ENCODE measurements around the gene C19orf67. TPM values are rescaled to one million over a fixed set of nuclear protein-coding genes. Genes with fewer than 3 reads are reported as not detected.
"Not testable (repeated sequence)": the region's sequence is repeated elsewhere in the genome, so short reads cannot be mapped to it uniquely, and the experiment has no call there.

C19orf67 gene
- total RNA-seq, 1 donor from 2014 or later: 0.54 TPM

- not testable (repeated sequence) for H3K9me3 Mint-ChIP-seq (ENCODE audit: unreplicated experiment); H3K27me3 Mint-ChIP-seq (ENCODE audit: unreplicated experiment); DNase-seq (ENCODE audit: extremely low spot score, unreplicated experiment); H3K36me3 Mint-ChIP-seq (ENCODE audit: unreplicated experiment); H3K27ac Mint-ChIP-seq (ENCODE audit: unreplicated experiment); H3K4me3 Mint-ChIP-seq (ENCODE audit: unreplicated experiment); H3K4me1 Mint-ChIP-seq (ENCODE audit: unreplicated experiment)
- TF ChIP-seq, protein P1, sequence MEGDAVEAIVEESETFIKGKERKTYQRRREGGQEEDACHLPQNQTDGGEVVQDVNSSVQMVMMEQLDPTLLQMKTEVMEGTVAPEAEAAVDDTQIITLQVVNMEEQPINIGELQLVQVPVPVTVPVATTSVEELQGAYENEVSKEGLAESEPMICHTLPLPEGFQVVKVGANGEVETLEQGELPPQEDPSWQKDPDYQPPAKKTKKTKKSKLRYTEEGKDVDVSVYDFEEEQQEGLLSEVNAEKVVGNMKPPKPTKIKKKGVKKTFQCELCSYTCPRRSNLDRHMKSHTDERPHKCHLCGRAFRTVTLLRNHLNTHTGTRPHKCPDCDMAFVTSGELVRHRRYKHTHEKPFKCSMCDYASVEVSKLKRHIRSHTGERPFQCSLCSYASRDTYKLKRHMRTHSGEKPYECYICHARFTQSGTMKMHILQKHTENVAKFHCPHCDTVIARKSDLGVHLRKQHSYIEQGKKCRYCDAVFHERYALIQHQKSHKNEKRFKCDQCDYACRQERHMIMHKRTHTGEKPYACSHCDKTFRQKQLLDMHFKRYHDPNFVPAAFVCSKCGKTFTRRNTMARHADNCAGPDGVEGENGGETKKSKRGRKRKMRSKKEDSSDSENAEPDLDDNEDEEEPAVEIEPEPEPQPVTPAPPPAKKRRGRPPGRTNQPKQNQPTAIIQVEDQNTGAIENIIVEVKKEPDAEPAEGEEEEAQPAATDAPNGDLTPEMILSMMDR (IDR thresholded peaks at IDR 0.05): peak; percentile 16
Observed at GRCh38 chr19:14035159-14035558, 50.4 kb downstream of the C19orf67 start.

GRCh38 chr19:14033946-14034345, 51.6 kb downstream of the C19orf67 start:
- Mint-ChIP-seq H3K4me3 (ENCODE audit: unreplicated experiment) (no peak overlapping the region), H3K27me3 (ENCODE audit: unreplicated experiment) (no peaks in the 10 kb centered on the region), H3K9me3 (ENCODE audit: unreplicated experiment) (no peaks in the 10 kb centered on the region), H3K4me1 (ENCODE audit: unreplicated experiment) (peaks cover 4% of the 10 kb centered on the region), H3K27ac (ENCODE audit: unreplicated experiment) (no peak overlapping the region), H3K36me3 (ENCODE audit: unreplicated experiment) (no peaks in the 10 kb centered on the region)
- DNase-seq (ENCODE audit: extremely low spot score, unreplicated experiment): no peak
- TF ChIP-seq, protein P1 (IDR thresholded peaks at IDR 0.05): no peak

DNA sequence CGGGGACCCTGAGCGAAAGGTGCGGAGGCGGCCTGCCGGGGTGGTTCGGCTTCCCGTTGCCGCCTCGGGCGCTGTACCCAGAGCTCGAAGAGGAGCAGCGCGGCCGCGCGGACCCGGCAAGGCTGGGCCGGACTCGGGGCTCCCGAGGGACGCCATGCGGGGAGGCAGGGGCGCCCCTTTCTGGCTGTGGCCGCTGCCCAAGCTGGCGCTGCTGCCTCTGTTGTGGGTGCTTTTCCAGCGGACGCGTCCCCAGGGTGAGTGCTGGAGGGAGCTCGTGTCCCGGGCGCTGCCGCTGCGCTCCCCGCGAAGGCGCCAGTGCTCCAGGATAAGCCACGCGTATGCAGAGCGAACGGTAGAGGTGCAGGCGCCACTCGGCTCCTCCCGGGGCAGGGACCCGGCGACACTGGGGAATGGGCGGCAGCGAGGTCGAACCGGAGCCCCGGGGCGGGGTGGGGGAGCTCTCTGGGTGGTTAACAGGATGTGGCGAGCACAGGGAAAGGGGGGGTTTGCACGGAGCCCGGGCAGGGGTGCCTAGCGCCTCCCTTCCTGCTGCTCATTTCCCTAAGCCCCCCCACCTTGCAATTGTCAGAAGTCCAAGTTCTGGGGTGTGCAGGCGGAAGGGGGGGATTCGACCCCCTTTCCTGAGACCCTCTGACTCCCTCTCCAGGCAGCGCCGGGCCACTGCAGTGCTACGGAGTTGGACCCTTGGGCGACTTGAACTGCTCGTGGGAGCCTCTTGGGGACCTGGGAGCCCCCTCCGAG, 53.7 kb downstream of the C19orf67 start, which contains the start of gene IL27RA:
Gene IL27RA, plus strand, starts transcription at position 44 of the 762 bp plus-strand sequence. Its CDS starts 111 bp downstream, at position 155.
- Mint-ChIP-seq H3K4me3 (ENCODE audit: unreplicated experiment) (peak within 1 kb of the TSS; percentile 77), H3K36me3 (ENCODE audit: unreplicated experiment) (no peaks in the 10 kb centered on the region), H3K27ac (ENCODE audit: unreplicated experiment) (no peak within 1 kb of the TSS), H3K9me3 (ENCODE audit: unreplicated experiment) (no peaks in the 10 kb centered on the region), H3K4me1 (ENCODE audit: unreplicated experiment) (peaks cover 4% of the 10 kb centered on the region), H3K27me3 (ENCODE audit: unreplicated experiment) (peaks cover 7% of the 10 kb centered on the region)
- no peak for DNase-seq (ENCODE audit: extremely low spot score, unreplicated experiment)
- TF ChIP-seq, protein P1 (IDR thresholded peaks at IDR 0.05): peak; percentile 68

Other genes with a start within 250 kb of the C19orf67 start
- 1.1 and 3.5 TPM in 2 replicates for gene NANOS3, start 208.6 kb downstream of the C19orf67 start, total RNA-seq
- gene BRME1, start 179.7 kb downstream of the C19orf67 start, total RNA-seq: 3.7 and 4.1 TPM in 2 replicates
- gene CC2D1A, start 179.6 kb downstream of the C19orf67 start, total RNA-seq: 44.3 and 51.3 TPM in 2 replicates
- gene PODNL1, start 147.4 kb downstream of the C19orf67 start, total RNA-seq: 2.3 and 2.4 TPM in 2 replicates
- gene DCAF15, start 133.3 kb downstream of the C19orf67 start, total RNA-seq: 27.4 and 29.3 TPM in 2 replicates
- 12.3 and 15.7 TPM in 2 replicates for gene RFX1, start 79.5 kb downstream of the C19orf67 start, total RNA-seq
- gene RLN3, start 57.6 kb downstream of the C19orf67 start, total RNA-seq: not detected in 2 replicates
- gene IL27RA, start 54.0 kb downstream of the C19orf67 start, total RNA-seq: 1.8 and 1.9 TPM in 2 replicates
- 0.30 and 0.63 TPM in 2 replicates for gene PALM3, start 23.7 kb downstream of the C19orf67 start, total RNA-seq
- gene MISP3, start 13.0 kb downstream of the C19orf67 start, total RNA-seq: 1.8 and 2.1 TPM in 2 replicates
- 34.9 and 38.9 TPM in 2 replicates for gene SAMD1, start 5.0 kb upstream of the C19orf67 start, total RNA-seq
- gene PRKACA, start 32.0 kb upstream of the C19orf67 start, total RNA-seq: 109 and 115 TPM in 2 replicates
- gene ASF1B, start 50.8 kb upstream of the C19orf67 start, total RNA-seq: 4.5 and 5.5 TPM in 2 replicates
- gene ADGRL1, start 120.4 kb upstream of the C19orf67 start, total RNA-seq: 43.5 and 48.6 TPM in 2 replicates

Data from osteocyte (in vitro differentiated cells).